ENCODE results near the gene BRI3. TPM values are rescaled to one million over a fixed set of nuclear protein-coding genes. Genes with fewer than 3 reads are reported as not detected.
A peak's percentile ranks its signal among the peaks of the same experiment; 100 is the strongest.

The BRI3 gene
- total RNA-seq = 77.8 and 104 TPM in 2 replicates
- 164 and 172 TPM in 2 replicates for polyA plus RNA-seq
- 267 and 318 TPM in 2 replicates for polyA plus RNA-seq (2012)
- 379 and 477 TPM in 2 replicates for polyA minus RNA-seq (ENCODE audit: low replicate concordance)

GRCh38 chr7:98280791-98281756 lies at the start of gene BRI3:
Gene BRI3 (plus strand): TSS chr7:98281686. CDS start chr7:98281796, 110 bp downstream.
- peak within 1 kb of the TSS; percentile 52 to 98 (median 73) for H3K4me3 ChIP-seq (replicated peaks in 1 of 4; ENCODE audit: control extremely low read depth in 1 of 4, insufficient read depth in 1 of 4, low read depth in 3 of 4, low read length in 4 of 4)
- no peak for TF ChIP-seq EZH2 (IDR thresholded peaks at IDR 0.05; ENCODE audit: low read length, missing control alignments)
- TF ChIP-seq, protein P1, sequence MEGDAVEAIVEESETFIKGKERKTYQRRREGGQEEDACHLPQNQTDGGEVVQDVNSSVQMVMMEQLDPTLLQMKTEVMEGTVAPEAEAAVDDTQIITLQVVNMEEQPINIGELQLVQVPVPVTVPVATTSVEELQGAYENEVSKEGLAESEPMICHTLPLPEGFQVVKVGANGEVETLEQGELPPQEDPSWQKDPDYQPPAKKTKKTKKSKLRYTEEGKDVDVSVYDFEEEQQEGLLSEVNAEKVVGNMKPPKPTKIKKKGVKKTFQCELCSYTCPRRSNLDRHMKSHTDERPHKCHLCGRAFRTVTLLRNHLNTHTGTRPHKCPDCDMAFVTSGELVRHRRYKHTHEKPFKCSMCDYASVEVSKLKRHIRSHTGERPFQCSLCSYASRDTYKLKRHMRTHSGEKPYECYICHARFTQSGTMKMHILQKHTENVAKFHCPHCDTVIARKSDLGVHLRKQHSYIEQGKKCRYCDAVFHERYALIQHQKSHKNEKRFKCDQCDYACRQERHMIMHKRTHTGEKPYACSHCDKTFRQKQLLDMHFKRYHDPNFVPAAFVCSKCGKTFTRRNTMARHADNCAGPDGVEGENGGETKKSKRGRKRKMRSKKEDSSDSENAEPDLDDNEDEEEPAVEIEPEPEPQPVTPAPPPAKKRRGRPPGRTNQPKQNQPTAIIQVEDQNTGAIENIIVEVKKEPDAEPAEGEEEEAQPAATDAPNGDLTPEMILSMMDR (conservative IDR thresholded peaks at IDR 0.05 in 1 of 2, IDR thresholded peaks at IDR 0.05 in 1 of 2; ENCODE audit: low read depth in 1 of 2, low read length in 2 of 2) = no peak
- H3K4me2 ChIP-seq (ENCODE audit: extremely low read depth, insufficient read depth, low read length) = peak within 1 kb of the TSS; percentile 94
- H3K27ac ChIP-seq (ENCODE audit: insufficient read depth, low read length) = peak within 1 kb of the TSS; percentile 88
- H3K36me3 ChIP-seq (ENCODE audit: control insufficient read depth, insufficient read depth, low read length) = peaks cover 11% of the 10 kb centered on the region
- H3K9ac ChIP-seq (ENCODE audit: insufficient read depth, low read length) = peak within 1 kb of the TSS; percentile 93
- peak; percentile 82 to 86 for DNase-seq (ENCODE audit: low read depth in 2 of 2)
- peak within 1 kb of the TSS; percentile 55 for H2AFZ ChIP-seq (ENCODE audit: low read length)
- H3K27me3 ChIP-seq (ENCODE audit: control insufficient read depth, insufficient read depth, low read length) = no peaks in the 10 kb centered on the region
- H3K9me3 ChIP-seq (ENCODE audit: control insufficient read depth, insufficient read depth, low read depth, low read length) = no peaks in the 10 kb centered on the region
- H4K20me1 ChIP-seq (ENCODE audit: control insufficient read depth, extremely low read depth, insufficient read depth, low read length) = no peaks in the 10 kb centered on the region
- peaks cover 43% of the 10 kb centered on the region for H3K79me2 ChIP-seq (ENCODE audit: control insufficient read depth, insufficient read depth, low read length)
- peaks cover 23% of the 10 kb centered on the region for H3K4me1 ChIP-seq (ENCODE audit: control insufficient read depth, extremely low read depth, insufficient read depth, low read length)

DNA sequence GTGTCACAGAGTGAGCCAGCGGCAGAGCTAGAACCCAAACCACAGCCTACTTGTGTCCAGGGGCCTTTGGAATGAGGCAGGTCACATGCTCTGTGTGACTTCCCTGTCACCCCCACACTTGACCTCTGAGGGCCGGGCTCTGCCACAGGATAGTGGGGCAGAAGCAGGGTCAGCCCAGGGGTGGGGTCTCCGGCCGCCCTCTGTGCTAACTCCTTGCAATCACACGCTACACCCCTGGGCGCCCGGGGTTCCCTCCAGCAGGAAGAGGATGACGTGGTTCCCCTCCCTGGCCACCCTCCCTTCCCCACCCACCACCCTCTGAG lies 49.3 kb upstream of the BRI3 start:
- H3K36me3 ChIP-seq (ENCODE audit: control insufficient read depth, insufficient read depth, low read length) = peaks cover 3% of the 10 kb centered on the region
- no peaks in the 10 kb centered on the region for H3K4me1 ChIP-seq (ENCODE audit: control insufficient read depth, extremely low read depth, insufficient read depth, low read length)
- H3K79me2 ChIP-seq (ENCODE audit: control insufficient read depth, insufficient read depth, low read length) = no peaks in the 10 kb centered on the region
- no peak overlapping the region for H3K4me2 ChIP-seq (ENCODE audit: extremely low read depth, insufficient read depth, low read length)
- H3K9ac ChIP-seq (ENCODE audit: insufficient read depth, low read length) = no peak overlapping the region
- H3K4me3 ChIP-seq (replicated peaks in 1 of 4; ENCODE audit: control extremely low read depth in 1 of 4, insufficient read depth in 1 of 4, low read depth in 3 of 4, low read length in 4 of 4) = no peak overlapping the region
- DNase-seq (ENCODE audit: low read depth in 2 of 2) = no peak
- H3K27ac ChIP-seq (ENCODE audit: insufficient read depth, low read length) = no peak overlapping the region
- no peak for TF ChIP-seq EZH2 (IDR thresholded peaks at IDR 0.05; ENCODE audit: low read length, missing control alignments)
- TF ChIP-seq, protein P1 (conservative IDR thresholded peaks at IDR 0.05 in 1 of 2, IDR thresholded peaks at IDR 0.05 in 1 of 2; ENCODE audit: low read depth in 1 of 2, low read length in 2 of 2) = no peak
- H2AFZ ChIP-seq (ENCODE audit: low read length) = no peak overlapping the region
- H4K20me1 ChIP-seq (ENCODE audit: control insufficient read depth, extremely low read depth, insufficient read depth, low read length) = no peaks in the 10 kb centered on the region
- H3K27me3 ChIP-seq (ENCODE audit: control insufficient read depth, insufficient read depth, low read length) = no peaks in the 10 kb centered on the region
- no peaks in the 10 kb centered on the region for H3K9me3 ChIP-seq (ENCODE audit: control insufficient read depth, insufficient read depth, low read depth, low read length)

GRCh38 chr7:98232799-98233198 lies 48.7 kb upstream of the BRI3 start:
- Histone ChIP-seq H3K4me3 (replicated peaks in 1 of 4; ENCODE audit: control extremely low read depth in 1 of 4, insufficient read depth in 1 of 4, low read depth in 3 of 4, low read length in 4 of 4) (no peak overlapping the region), H3K9ac (ENCODE audit: insufficient read depth, low read length) (no peak overlapping the region), H3K36me3 (ENCODE audit: control insufficient read depth, insufficient read depth, low read length) (peaks cover 3% of the 10 kb centered on the region), H3K9me3 (ENCODE audit: control insufficient read depth, insufficient read depth, low read depth, low read length) (no peaks in the 10 kb centered on the region), H3K27me3 (ENCODE audit: control insufficient read depth, insufficient read depth, low read length) (no peaks in the 10 kb centered on the region), H4K20me1 (ENCODE audit: control insufficient read depth, extremely low read depth, insufficient read depth, low read length) (no peaks in the 10 kb centered on the region), H2AFZ (ENCODE audit: low read length) (no peak overlapping the region), H3K79me2 (ENCODE audit: control insufficient read depth, insufficient read depth, low read length) (no peaks in the 10 kb centered on the region), H3K4me2 (ENCODE audit: extremely low read depth, insufficient read depth, low read length) (no peak overlapping the region), H3K27ac (ENCODE audit: insufficient read depth, low read length) (no peak overlapping the region), H3K4me1 (ENCODE audit: control insufficient read depth, extremely low read depth, insufficient read depth, low read length) (no peaks in the 10 kb centered on the region)
- DNase-seq (ENCODE audit: low read depth in 2 of 2) = no peak
- TF ChIP-seq, protein P1 (conservative IDR thresholded peaks at IDR 0.05 in 1 of 2, IDR thresholded peaks at IDR 0.05 in 1 of 2; ENCODE audit: low read depth in 1 of 2, low read length in 2 of 2) = no peak
- TF ChIP-seq EZH2 (IDR thresholded peaks at IDR 0.05; ENCODE audit: low read length, missing control alignments) = no peak
